NCI-H526 (cell line): ENCODE results near the gene LGR6.
"Not testable (repeated sequence)": the region's sequence is repeated elsewhere in the genome, so short reads cannot be mapped to it uniquely, and the experiment has no call there.

Source experiments
- DNase-seq, 2 experiments: peaks; one replicate each; lab custom pipeline; 2025; lab: John Stamatoyannopoulos, UW

Gene LGR6, protein sequence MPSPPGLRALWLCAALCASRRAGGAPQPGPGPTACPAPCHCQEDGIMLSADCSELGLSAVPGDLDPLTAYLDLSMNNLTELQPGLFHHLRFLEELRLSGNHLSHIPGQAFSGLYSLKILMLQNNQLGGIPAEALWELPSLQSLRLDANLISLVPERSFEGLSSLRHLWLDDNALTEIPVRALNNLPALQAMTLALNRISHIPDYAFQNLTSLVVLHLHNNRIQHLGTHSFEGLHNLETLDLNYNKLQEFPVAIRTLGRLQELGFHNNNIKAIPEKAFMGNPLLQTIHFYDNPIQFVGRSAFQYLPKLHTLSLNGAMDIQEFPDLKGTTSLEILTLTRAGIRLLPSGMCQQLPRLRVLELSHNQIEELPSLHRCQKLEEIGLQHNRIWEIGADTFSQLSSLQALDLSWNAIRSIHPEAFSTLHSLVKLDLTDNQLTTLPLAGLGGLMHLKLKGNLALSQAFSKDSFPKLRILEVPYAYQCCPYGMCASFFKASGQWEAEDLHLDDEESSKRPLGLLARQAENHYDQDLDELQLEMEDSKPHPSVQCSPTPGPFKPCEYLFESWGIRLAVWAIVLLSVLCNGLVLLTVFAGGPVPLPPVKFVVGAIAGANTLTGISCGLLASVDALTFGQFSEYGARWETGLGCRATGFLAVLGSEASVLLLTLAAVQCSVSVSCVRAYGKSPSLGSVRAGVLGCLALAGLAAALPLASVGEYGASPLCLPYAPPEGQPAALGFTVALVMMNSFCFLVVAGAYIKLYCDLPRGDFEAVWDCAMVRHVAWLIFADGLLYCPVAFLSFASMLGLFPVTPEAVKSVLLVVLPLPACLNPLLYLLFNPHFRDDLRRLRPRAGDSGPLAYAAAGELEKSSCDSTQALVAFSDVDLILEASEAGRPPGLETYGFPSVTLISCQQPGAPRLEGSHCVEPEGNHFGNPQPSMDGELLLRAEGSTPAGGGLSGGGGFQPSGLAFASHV

DNA sequence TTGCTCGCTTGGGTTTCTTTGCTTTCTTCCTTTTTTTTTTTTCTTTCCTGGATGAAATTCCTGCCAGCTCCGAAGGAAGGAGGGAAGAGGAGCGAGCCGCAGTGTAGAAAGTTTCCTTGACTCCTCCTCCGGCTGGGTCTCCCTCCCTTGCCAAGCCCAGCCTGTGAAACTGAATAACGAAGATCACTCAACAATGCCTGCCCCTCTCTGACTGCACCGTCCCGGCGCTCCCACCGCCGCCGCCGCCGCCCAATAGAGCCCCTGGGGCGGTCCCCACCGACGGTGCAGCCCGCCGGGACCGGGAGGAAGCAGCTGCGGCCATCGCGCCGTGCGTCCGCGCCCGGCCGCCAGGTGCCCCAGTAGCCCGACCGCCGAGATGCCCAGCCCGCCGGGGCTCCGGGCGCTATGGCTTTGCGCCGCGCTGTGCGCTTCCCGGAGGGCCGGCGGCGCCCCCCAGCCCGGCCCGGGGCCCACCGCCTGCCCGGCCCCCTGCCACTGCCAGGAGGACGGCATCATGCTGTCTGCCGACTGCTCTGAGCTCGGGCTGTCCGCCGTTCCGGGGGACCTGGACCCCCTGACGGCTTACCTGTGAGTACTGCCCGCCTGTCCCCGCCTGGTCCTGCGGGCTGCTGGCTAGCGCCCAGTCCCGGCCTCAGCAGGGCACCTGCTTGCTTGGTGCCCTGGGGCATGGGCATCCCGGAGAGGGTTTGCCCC is at the start of gene LGR6:
Gene LGR6 (plus strand): TSS at position 186 of the 714 bp plus-strand sequence. CDS start 191 bp downstream, at position 377.
- peak in 1 of 2 experiments; percentile 30 for DNase-seq

DNA sequence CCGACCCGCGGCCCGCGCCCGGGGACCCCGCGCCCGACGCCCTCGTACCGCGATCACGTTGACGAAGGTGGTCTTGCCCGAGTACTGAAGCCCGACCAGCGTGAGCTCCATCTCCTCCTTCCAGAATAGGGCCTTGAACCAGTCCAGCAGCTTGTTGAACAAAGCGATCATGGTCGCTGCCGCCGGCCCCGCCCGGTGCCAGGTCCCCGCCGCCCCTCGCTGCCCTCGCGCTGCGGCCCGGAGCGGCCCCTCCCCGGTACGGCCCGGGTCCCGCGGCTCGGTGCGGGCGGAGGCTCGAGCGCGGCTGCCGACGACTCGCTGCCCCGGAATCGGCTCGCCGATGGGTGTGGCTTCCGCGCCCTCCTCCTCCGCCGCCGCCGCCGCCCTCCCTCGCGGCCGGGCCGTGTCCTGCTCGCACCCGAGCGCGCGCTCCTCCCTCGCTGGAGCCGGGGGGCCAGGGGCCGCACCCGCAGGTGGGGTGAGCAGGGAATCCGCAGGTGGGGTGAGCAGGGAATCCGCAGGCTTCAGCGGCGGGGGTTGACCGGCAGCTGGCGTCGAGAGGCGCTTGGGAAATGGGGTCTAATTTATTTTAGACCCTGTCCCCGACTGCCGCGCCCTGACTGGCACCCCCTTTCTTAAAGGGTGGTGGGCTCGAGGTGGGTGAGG is 49.1 kb upstream of the LGR6 start, which contains the start of gene ARL8A:
Gene ARL8A (minus strand): TSS at position 336 of the 666 bp plus-strand sequence. CDS start 165 bp downstream, at position 171.
- peak in 1 of 2 experiments; percentile 70 for DNase-seq

DNA sequence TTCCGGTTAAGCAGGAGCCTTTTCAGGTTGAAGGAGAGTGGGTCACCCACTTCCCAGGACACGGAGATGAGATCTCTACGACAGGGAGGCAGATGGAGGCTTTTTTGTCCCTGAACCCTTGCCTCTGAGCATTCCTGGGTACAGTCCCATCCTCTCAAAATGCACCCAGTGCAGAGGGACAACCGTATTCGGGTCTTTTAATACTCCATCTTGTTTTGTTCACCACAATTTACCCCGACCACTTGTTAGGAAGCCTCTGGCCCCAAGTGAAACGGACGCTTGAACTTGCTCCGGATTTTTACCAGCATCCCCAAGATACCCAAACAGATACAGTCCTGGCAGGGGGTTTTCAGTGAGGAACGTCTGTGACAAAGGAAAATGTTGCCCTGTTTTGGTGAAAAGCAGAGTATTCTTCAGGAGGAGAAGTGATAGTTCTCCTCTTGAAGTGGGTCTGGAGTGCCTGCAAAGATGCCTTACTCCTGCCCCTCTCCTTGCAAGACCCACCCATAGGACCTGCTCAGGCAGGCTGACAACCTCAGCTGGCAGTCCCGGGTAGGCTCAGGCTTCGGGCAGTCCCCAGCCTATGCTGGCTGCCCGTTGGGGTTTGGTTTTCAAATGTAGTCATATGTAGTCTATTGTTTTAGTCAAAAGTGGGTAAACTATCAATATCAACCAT is 48.4 kb upstream of the LGR6 start:
- DNase-seq = no peak

- not testable (repeated sequence) for DNase-seq
Observed at GRCh38 chr1:202145744-202146140, 47.9 kb upstream of the LGR6 start.

- DNase-seq = no peak
Observed at GRCh38 chr1:202146279-202146678, 47.3 kb upstream of the LGR6 start.

DNA sequence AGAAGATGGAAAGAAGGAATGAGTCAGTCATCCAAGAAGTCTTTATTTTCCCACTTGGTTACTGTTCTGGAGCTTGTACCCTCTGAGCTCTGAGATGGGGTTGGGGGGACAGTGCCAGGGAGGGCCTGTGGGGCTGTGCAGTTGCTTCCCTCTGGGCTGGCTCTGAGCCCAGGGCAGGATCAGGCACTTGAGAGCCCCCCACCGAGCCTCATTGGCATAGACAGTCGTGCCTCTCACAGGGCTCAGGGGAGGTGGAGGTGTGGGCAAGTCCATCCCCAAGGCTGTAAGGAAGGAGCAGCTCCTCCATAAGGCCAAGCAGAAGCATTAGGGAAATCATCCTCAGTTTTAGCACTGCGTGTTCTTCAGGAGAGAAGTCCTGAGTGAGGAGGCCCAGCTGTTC is 46.6 kb upstream of the LGR6 start:
- DNase-seq = no peak

- DNase-seq = no peak
Observed at GRCh38 chr1:202148391-202148790, 45.2 kb upstream of the LGR6 start.

DNA sequence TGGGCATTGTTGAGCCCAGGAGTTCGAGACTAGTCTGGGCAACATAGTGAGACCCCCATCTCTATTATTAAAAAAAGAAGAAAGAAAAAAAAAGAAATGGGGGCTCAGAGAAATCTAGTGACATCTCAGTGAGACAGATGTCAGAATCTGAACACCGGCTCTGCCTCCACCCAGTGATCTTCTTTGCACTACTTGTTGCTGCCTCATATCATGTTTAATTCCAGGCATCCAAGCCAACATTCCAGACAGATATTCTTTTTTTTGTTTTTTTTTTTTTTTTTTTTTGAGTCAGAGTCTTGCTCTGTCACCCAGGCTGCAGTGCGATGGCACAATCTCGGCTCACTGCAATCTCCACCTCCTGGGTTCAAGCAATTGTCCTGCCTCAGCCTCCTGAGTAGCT is 44.0 kb upstream of the LGR6 start:
- DNase-seq = no peak

- DNase-seq = no peak
Observed at GRCh38 chr1:202150187-202150586, 43.4 kb upstream of the LGR6 start.

DNA sequence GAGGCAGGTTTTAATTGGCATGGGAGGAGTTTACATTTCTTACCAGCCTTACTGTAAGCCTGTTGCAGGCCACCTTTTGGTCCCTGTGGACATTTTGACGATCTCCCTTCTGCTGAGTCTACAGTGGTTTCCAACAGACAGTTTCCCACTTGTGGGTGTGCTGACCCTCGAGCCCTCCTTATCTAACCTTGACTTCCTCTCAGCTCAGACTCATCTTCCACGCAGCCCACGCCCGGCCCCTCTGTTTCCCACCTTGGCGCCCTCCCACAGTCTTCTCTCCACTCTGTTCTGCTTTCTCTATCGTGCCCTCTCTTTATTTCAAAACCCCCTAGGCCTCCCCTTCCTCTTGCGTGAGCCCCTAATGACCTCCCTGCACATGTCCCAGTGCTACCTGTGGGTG is 43.0 kb upstream of the LGR6 start:
- no peak for DNase-seq

DNA sequence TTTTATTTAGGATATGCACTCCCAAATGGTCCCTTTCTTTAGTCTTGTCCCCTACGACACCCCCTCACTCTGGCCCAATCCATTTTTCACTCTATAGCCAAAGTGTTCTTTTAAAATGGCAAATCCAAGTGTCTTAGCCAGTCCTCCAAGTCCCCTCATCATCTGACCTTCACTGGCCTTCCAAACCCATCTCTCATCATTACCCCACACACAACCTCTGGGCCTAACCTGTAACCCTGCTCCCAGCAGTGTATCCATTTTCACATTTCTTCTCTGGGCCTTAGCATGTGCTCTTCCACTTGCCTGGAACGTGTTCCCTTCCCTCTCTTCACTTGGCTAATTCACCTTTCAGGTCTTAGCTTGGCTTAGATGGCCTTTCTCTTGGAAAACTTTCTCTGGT is 42.6 kb upstream of the LGR6 start:
- no peak for DNase-seq

GRCh38 chr1:202152399-202152798 is 41.2 kb upstream of the LGR6 start:
- no peak for DNase-seq

DNA sequence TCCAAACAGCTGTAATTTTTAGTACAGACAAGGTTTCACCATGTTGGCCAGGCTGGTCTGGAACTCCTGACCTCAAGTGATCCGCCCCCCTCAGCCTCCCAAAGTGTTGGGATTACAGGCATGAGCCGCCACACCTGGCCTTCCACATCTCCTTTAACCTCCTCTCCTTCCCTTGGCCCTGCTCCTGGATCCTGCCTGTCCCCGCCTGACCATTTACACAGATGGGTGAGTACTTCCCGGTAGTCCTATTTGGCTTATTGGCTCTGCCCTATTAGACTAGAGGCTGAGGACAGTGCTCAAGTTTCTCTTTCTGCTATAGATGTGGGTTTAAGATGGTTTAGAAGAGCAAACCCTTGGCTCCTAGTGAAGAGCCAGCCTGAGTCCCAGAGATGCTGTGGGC is 40.3 kb upstream of the LGR6 start:
- DNase-seq = no peak

GRCh38 chr1:202154148-202154765 is 39.3 kb upstream of the LGR6 start:
- no peak for DNase-seq

GRCh38 chr1:202154766-202155477 is 38.7 kb upstream of the LGR6 start:
- peak; percentile 51 to 78 for DNase-seq

DNA sequence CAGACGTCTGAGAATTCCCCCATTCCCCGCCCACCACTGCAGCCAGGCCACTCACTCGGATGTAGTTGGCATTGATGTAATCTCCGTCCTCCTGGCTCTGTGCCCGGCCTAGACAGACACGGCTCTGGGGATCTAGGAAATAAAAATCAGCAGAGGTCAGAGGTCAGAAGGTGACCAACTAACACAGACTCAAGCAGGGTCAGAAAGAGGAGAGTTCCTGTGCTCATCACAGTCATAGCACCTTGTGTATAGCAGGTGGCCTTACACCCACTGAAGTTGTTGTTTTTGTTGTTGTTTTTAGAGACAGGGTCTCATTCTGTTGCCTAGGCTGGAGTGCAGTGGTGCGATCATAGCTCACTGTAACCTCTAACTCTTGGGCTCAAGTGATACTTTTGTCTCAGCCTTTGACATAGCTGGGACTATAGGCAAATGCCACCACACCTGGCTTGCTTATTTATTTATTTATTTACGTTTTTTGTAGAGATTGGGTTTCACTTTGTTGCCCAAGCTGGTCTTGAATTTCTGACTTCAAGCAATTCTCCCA is 38.0 kb upstream of the LGR6 start:
- DNase-seq = no peak

GRCh38 chr1:202156590-202156989 is 37.0 kb upstream of the LGR6 start:
- no peak for DNase-seq

DNA sequence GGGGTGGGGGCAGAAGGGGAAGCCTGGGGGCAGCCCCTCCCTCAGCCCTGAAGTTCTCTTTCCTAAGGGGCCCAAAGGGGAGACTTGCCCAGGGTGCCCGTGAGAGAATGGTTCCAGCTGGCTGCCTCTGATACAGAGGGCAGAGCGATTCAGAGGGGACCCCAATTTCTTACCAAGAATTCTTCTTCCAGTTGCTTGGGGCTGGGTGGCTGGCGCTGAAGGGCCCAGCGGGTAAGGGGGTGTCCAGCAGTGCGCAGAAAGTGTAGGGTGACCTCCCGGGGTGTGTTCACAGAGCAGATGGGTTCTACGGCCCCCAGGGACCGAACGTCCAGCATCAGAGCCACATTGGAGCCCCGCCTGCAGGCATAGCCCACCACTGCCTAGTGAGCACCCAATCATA is 35.7 kb upstream of the LGR6 start:
- no peak for DNase-seq

DNA sequence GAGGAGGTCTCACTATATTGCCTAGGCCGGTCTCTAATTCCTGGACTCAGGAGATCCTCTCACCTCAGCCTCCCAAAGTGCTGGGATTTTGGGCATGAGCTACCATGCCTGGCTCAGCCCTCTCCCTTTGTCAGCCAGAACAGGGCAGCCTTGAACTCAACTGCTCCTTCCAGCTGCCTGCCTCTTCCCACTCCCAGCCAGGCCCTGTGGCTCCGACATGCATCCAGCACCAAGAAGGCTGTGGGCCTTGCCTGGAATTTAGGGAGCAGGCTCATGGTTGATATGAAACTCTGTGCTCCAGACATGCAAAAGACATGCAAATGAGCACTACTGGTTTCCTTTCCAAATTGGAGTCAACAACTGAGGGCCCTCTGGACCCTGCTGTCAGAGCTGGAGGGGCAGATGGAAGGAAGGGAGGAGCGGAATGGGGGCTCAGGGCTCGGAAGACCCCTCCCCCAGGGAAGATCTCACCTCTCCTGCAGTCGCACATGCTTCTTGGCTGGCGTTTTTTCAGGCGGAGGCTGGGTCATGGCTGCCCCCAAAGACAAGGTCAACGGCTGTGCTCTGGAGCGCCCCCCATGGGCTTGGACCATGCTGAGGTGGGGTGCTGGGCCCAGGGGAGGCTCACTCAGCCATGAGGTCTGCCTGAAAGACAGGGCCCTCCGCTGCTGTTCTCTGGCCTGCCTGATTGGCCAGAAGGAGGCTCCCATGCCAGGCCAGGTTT is 34.6 kb upstream of the LGR6 start:
- peak; percentile 91 to 93 for DNase-seq
